ENCODE results near the gene PTPRK. TPM values are rescaled to one million over a fixed set of nuclear protein-coding genes. Genes with fewer than 3 reads are reported as not detected.

PTPRK gene
- total and polyA plus RNA-seq, 9 of the 15 experiments (the other 6 are each of a cell fraction or from before 2014, with no cell fraction given) = 0.04 to 0.51 TPM; not detected in 7

DNA sequence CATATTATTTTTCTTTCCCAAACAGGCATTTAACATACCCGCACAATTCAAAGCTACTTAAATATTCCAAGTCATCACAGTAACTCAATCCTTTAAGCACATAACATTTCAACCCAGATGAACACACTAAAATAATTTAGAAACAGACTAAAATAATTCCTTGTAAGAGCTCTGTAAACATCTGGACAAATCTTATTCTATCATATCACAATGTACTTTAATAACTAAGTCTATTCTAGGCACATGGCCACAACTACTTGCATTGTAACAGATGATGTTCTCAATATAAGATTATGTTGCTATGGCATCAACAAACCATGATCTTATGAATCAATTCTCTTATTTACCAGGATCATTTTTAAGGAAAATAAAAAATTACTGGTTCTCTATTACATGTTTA lies 496.4 kb downstream of the PTPRK start (continued):
- TF ChIP-seq, protein P1, sequence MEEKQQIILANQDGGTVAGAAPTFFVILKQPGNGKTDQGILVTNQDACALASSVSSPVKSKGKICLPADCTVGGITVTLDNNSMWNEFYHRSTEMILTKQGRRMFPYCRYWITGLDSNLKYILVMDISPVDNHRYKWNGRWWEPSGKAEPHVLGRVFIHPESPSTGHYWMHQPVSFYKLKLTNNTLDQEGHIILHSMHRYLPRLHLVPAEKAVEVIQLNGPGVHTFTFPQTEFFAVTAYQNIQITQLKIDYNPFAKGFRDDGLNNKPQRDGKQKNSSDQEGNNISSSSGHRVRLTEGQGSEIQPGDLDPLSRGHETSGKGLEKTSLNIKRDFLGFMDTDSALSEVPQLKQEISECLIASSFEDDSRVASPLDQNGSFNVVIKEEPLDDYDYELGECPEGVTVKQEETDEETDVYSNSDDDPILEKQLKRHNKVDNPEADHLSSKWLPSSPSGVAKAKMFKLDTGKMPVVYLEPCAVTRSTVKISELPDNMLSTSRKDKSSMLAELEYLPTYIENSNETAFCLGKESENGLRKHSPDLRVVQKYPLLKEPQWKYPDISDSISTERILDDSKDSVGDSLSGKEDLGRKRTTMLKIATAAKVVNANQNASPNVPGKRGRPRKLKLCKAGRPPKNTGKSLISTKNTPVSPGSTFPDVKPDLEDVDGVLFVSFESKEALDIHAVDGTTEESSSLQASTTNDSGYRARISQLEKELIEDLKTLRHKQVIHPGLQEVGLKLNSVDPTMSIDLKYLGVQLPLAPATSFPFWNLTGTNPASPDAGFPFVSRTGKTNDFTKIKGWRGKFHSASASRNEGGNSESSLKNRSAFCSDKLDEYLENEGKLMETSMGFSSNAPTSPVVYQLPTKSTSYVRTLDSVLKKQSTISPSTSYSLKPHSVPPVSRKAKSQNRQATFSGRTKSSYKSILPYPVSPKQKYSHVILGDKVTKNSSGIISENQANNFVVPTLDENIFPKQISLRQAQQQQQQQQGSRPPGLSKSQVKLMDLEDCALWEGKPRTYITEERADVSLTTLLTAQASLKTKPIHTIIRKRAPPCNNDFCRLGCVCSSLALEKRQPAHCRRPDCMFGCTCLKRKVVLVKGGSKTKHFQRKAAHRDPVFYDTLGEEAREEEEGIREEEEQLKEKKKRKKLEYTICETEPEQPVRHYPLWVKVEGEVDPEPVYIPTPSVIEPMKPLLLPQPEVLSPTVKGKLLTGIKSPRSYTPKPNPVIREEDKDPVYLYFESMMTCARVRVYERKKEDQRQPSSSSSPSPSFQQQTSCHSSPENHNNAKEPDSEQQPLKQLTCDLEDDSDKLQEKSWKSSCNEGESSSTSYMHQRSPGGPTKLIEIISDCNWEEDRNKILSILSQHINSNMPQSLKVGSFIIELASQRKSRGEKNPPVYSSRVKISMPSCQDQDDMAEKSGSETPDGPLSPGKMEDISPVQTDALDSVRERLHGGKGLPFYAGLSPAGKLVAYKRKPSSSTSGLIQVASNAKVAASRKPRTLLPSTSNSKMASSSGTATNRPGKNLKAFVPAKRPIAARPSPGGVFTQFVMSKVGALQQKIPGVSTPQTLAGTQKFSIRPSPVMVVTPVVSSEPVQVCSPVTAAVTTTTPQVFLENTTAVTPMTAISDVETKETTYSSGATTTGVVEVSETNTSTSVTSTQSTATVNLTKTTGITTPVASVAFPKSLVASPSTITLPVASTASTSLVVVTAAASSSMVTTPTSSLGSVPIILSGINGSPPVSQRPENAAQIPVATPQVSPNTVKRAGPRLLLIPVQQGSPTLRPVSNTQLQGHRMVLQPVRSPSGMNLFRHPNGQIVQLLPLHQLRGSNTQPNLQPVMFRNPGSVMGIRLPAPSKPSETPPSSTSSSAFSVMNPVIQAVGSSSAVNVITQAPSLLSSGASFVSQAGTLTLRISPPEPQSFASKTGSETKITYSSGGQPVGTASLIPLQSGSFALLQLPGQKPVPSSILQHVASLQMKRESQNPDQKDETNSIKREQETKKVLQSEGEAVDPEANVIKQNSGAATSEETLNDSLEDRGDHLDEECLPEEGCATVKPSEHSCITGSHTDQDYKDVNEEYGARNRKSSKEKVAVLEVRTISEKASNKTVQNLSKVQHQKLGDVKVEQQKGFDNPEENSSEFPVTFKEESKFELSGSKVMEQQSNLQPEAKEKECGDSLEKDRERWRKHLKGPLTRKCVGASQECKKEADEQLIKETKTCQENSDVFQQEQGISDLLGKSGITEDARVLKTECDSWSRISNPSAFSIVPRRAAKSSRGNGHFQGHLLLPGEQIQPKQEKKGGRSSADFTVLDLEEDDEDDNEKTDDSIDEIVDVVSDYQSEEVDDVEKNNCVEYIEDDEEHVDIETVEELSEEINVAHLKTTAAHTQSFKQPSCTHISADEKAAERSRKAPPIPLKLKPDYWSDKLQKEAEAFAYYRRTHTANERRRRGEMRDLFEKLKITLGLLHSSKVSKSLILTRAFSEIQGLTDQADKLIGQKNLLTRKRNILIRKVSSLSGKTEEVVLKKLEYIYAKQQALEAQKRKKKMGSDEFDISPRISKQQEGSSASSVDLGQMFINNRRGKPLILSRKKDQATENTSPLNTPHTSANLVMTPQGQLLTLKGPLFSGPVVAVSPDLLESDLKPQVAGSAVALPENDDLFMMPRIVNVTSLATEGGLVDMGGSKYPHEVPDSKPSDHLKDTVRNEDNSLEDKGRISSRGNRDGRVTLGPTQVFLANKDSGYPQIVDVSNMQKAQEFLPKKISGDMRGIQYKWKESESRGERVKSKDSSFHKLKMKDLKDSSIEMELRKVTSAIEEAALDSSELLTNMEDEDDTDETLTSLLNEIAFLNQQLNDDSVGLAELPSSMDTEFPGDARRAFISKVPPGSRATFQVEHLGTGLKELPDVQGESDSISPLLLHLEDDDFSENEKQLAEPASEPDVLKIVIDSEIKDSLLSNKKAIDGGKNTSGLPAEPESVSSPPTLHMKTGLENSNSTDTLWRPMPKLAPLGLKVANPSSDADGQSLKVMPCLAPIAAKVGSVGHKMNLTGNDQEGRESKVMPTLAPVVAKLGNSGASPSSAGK (IDR thresholded peaks at IDR 0.05) = no peak
- TF ChIP-seq, protein P2, sequence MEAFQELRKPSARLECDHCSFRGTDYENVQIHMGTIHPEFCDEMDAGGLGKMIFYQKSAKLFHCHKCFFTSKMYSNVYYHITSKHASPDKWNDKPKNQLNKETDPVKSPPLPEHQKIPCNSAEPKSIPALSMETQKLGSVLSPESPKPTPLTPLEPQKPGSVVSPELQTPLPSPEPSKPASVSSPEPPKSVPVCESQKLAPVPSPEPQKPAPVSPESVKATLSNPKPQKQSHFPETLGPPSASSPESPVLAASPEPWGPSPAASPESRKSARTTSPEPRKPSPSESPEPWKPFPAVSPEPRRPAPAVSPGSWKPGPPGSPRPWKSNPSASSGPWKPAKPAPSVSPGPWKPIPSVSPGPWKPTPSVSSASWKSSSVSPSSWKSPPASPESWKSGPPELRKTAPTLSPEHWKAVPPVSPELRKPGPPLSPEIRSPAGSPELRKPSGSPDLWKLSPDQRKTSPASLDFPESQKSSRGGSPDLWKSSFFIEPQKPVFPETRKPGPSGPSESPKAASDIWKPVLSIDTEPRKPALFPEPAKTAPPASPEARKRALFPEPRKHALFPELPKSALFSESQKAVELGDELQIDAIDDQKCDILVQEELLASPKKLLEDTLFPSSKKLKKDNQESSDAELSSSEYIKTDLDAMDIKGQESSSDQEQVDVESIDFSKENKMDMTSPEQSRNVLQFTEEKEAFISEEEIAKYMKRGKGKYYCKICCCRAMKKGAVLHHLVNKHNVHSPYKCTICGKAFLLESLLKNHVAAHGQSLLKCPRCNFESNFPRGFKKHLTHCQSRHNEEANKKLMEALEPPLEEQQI (IDR thresholded peaks at IDR 0.05) = no peak
- no peak for TF ChIP-seq GATAD2B (IDR thresholded peaks at IDR 0.05; ENCODE audit: borderline replicate concordance)
- TF ChIP-seq, protein P3, sequence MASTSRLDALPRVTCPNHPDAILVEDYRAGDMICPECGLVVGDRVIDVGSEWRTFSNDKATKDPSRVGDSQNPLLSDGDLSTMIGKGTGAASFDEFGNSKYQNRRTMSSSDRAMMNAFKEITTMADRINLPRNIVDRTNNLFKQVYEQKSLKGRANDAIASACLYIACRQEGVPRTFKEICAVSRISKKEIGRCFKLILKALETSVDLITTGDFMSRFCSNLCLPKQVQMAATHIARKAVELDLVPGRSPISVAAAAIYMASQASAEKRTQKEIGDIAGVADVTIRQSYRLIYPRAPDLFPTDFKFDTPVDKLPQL (IDR thresholded peaks at IDR 0.05; ENCODE audit: extremely low read depth, insufficient read length) = no peak
- no peak for TF ChIP-seq SRSF3 (IDR thresholded peaks at IDR 0.05; ENCODE audit: insufficient read depth, low read length)
- TF ChIP-seq ZNF274 (IDR thresholded peaks at IDR 0.05; ENCODE audit: borderline replicate concordance, low read depth, low read length) = no peak
- no peak for TF ChIP-seq NCOA1 (IDR thresholded peaks at IDR 0.05; ENCODE audit: low read depth)
- TF ChIP-seq FUS (optimal IDR thresholded peaks at IDR 0.05; ENCODE audit: low read depth, low read length) = no peak

All from K562 (cell line).